HepG2 (cell line): ENCODE measurements around the gene SNUPN. TPM values are rescaled to one million over a fixed set of nuclear protein-coding genes. Genes with fewer than 3 reads are reported as not detected.

Source experiments
- AHDC1 ChIP-seq: sonication (generic); formaldehyde crosslinking; IDR thresholded peaks from 2 replicates; pipeline ENCODE4 v1.5.1; 2020; ENCODE audit warnings: mild to moderate bottlenecking, missing genetic modification reagents, borderline replicate concordance
- BRF2 ChIP-seq: sonication (generic); formaldehyde crosslinking; IDR thresholded peaks from 2 replicates; pipeline ENCODE4 v1.8.1; 2022; ENCODE audit warnings: mild to moderate bottlenecking, missing genetic modification reagents
- DR1 ChIP-seq: sonication (generic); formaldehyde crosslinking; IDR thresholded peaks from 2 replicates; pipeline ENCODE4 v1.8.0; 2021; ENCODE audit warnings: mild to moderate bottlenecking, missing genetic modification reagents, inconsistent platforms
- EHMT2 ChIP-seq: fragments of 200-600 bp; sonication (generic); IDR thresholded peaks from 2 replicates; pipeline ENCODE4 v1.7.0; 2017; ENCODE audit warnings: antibody characterized with exemption, low read depth, low read length, borderline replicate concordance
- PBX3 ChIP-seq: sonication (generic); formaldehyde crosslinking; IDR thresholded peaks from 2 replicates; pipeline ENCODE4 v1.8.1; 2023; ENCODE audit warnings: missing genetic modification reagents, inconsistent platforms, borderline replicate concordance
- SIN3A ChIP-seq: IDR thresholded peaks from 2 replicates; pipeline ENCODE4 v1.6.1; 2011; ENCODE audit warnings: low read depth, mild to moderate bottlenecking, control low read depth, low read length, borderline replicate concordance
- TBX3 ChIP-seq: fragments of 450-650 bp; IDR thresholded peaks from 2 replicates; pipeline ENCODE4 v1.6.1; 2017; ENCODE audit warnings: antibody characterized with exemption, mild to moderate bottlenecking, inconsistent platforms, borderline replicate concordance
- ZBTB43 ChIP-seq: sonication (generic); formaldehyde crosslinking; conservative IDR thresholded peaks from 2 replicates; pipeline ENCODE4 v1.4.0; 2020; ENCODE audit warnings: missing genetic modification reagents
- polyA plus RNA-seq, 8 experiments: library from polyadenylated mRNA; depleted of rRNA in 3 of 8; stranded (reverse) in 7 of 8; unstranded in 1 of 8; fragments of >200 nt; fragmentation: Illumina TruSeq in 4 of 8; extraction: Trizol in 4 of 8; gene quantifications; 2 replicates each; pipeline versions ENCODE4 v1.2.1 to v1.2.3, GENCODE V29; 2011 to 2016; ENCODE audit warnings: low read depth in 4 of 8, missing spikeins in 1 of 8, mixed read lengths in 1 of 8; ENCODE audit not compliant: insufficient read depth in 1 of 8
- total RNA-seq, 5 experiments: library from RNA; depleted of rRNA; stranded (reverse); fragments of >200 nt; fragmentation: Illumina TruSeq; extraction: Trizol; gene quantifications; 2 replicates each; pipeline ENCODE4 v1.2.3, GENCODE V29; 2016; ENCODE audit warnings: low read depth in 1 of 5

SNUPN gene
- total and polyA plus RNA-seq, 2 of the 13 experiments (the other 11 are each of a cell fraction or from before 2014, with no cell fraction given) = 9.0 to 16.4 TPM

GRCh38 chr15:75625542-75626347 is at the start of gene SNUPN (continued):
- TF ChIP-seq AHDC1 (CRISPR knock-in tag) = peak; percentile 65; the same call in 1 of the 2 replicates
- TF ChIP-seq DR1 (CRISPR knock-in tag) = no peak
- TF ChIP-seq BRF2 (CRISPR knock-in tag) = no peak
- TF ChIP-seq TBX3 = peak; percentile 67
- TF ChIP-seq ZBTB43 (CRISPR knock-in tag) = 0 out of 2 replicates have a peak, but pooled peaks have one; percentile 18
- TF ChIP-seq EHMT2 = no peak
- TF ChIP-seq SIN3A = peak; percentile 80; the same call in 1 of the 2 replicates
- no peak for TF ChIP-seq PBX3 (CRISPR knock-in tag)
- TF ChIP-seq, all 625 proteins: peak for 276
